GM15510 (cell line): ENCODE measurements around the gene CD300E.

Experiments
- POLR2A ChIP-seq: IDR thresholded peaks from 3 replicates; pipeline ENCODE4 v1.6.1; 2011; ENCODE audit warnings: borderline replicate concordance; ENCODE audit not compliant: insufficient read length; ENCODE audit errors: extremely low read depth

Gene CD300E

GRCh38 chr17:74642556-74642955, 19.0 kb upstream of the CD300E start:
- no peak for TF ChIP-seq POLR2A

GRCh38 chr17:74641958-74642298, 18.4 kb upstream of the CD300E start:
- TF ChIP-seq POLR2A, result no peak

GRCh38 chr17:74641224-74641957, 17.9 kb upstream of the CD300E start:
- TF ChIP-seq POLR2A, result no peak

GRCh38 chr17:74639704-74640151, 16.2 kb upstream of the CD300E start:
- TF ChIP-seq POLR2A, result no peak

GRCh38 chr17:74637926-74638325, 14.4 kb upstream of the CD300E start:
- no peak for TF ChIP-seq POLR2A

- no peak for TF ChIP-seq POLR2A
Observed at GRCh38 chr17:74637265-74637664, 13.7 kb upstream of the CD300E start.

GRCh38 chr17:74635418-74635817, 11.9 kb upstream of the CD300E start:
- no peak for TF ChIP-seq POLR2A

- no peak for TF ChIP-seq POLR2A
Observed at GRCh38 chr17:74633326-74633725, 9.8 kb upstream of the CD300E start.

GRCh38 chr17:74632617-74633016, 9.1 kb upstream of the CD300E start:
- TF ChIP-seq POLR2A, result no peak

- TF ChIP-seq POLR2A, result no peak
Observed at GRCh38 chr17:74631468-74632450, 8.2 kb upstream of the CD300E start.

- TF ChIP-seq POLR2A, result no peak
Observed at GRCh38 chr17:74625661-74626060, 2.1 kb upstream of the CD300E start.

- no peak for TF ChIP-seq POLR2A
Observed at GRCh38 chr17:74624131-74624530, 593 bp upstream of the CD300E start.

GRCh38 chr17:74619077-74619673, 4.4 kb downstream of the CD300E start:
- no peak for TF ChIP-seq POLR2A

- TF ChIP-seq POLR2A, result no peak
Observed at GRCh38 chr17:74618451-74618850, 5.1 kb downstream of the CD300E start.

GRCh38 chr17:74616696-74617095, 6.8 kb downstream of the CD300E start:
- TF ChIP-seq POLR2A, result no peak

- no peak for TF ChIP-seq POLR2A
Observed at GRCh38 chr17:74612046-74612445, 11.5 kb downstream of the CD300E start.

- TF ChIP-seq POLR2A, result no peak
Observed at GRCh38 chr17:74610108-74610507, 13.4 kb downstream of the CD300E start.
